NT2/D1 (cell line): ENCODE data around the gene GPR183.
"Not testable (repeated sequence)": the region's sequence is repeated elsewhere in the genome, so short reads cannot be mapped to it uniquely, and the experiment has no call there.

Experiments used
- DNase-seq: peaks from one replicate; pipeline ENCODE4 v3.0.0-alpha.2; 2011; ENCODE audit warnings: low read depth, low spot score
- H3K27me3 ChIP-seq: 2 replicates; pipeline ENCODE4 v1.6.0; 2011; ENCODE audit warnings: mild to moderate bottlenecking; ENCODE audit not compliant: insufficient read length, insufficient read depth
- H3K36me3 ChIP-seq: 2 replicates; pipeline ENCODE4 v1.6.1; 2011; ENCODE audit warnings: mild to moderate bottlenecking, low read length, mixed read lengths; ENCODE audit not compliant: insufficient read depth, insufficient read length
- H3K4me1 ChIP-seq: 2 replicates; pipeline ENCODE4 v1.5.1; 2011; ENCODE audit not compliant: insufficient read depth, insufficient read length
- H3K4me3 ChIP-seq: 2 replicates; pipeline ENCODE4 v1.5.1; 2011; ENCODE audit warnings: low read depth; ENCODE audit not compliant: insufficient read length
- H3K9ac ChIP-seq: 2 replicates; pipeline ENCODE4 v1.6.0; 2011; ENCODE audit warnings: low read depth; ENCODE audit not compliant: insufficient read length
- H3K9me3 ChIP-seq: 2 replicates; pipeline ENCODE4 v1.5.1; 2011; ENCODE audit warnings: mild to moderate bottlenecking, low read length; ENCODE audit not compliant: insufficient read depth
- SUZ12 ChIP-seq: IDR thresholded peaks from 2 replicates; pipeline ENCODE4 v1.6.1; 2011; ENCODE audit not compliant: insufficient read length, insufficient read depth; ENCODE audit errors: extremely low read depth
- YY1 ChIP-seq: IDR thresholded peaks from 2 replicates; pipeline ENCODE4 v1.6.1; 2011; ENCODE audit not compliant: insufficient read length, insufficient read depth
- ZNF274 ChIP-seq: IDR thresholded peaks from 2 replicates; pipeline ENCODE4 v1.6.1; 2011; ENCODE audit warnings: mild to moderate bottlenecking, low read depth, low read length

GPR183 gene

GRCh38 chr13:99251921-99252320 lies 55.3 kb downstream of the GPR183 start:
- H3K27me3 ChIP-seq, result no peaks in the 10 kb centered on the region
- H3K9me3 ChIP-seq, result no peaks in the 10 kb centered on the region
- H3K9ac ChIP-seq, result no peak overlapping the region
- TF ChIP-seq YY1, result no peak
- no peak for TF ChIP-seq SUZ12
- no peaks in the 10 kb centered on the region for H3K4me1 ChIP-seq
- H3K4me3 ChIP-seq, result no peak overlapping the region
- DNase-seq, result no peak
- H3K36me3 ChIP-seq, result peaks cover 9% of the 10 kb centered on the region

GRCh38 chr13:99250982-99251825 lies 56.0 kb downstream of the GPR183 start:
- H3K4me1 ChIP-seq, result no peaks in the 10 kb centered on the region
- H3K9me3 ChIP-seq, result no peaks in the 10 kb centered on the region
- DNase-seq, result no peak
- H3K27me3 ChIP-seq, result no peaks in the 10 kb centered on the region
- no peak overlapping the region for H3K4me3 ChIP-seq
- TF ChIP-seq SUZ12 (no peak), ZNF274 (no peak), YY1 (no peak)
- H3K9ac ChIP-seq, result no peak overlapping the region
- H3K36me3 ChIP-seq, result peaks cover 12% of the 10 kb centered on the region

- H3K9me3 ChIP-seq, H3K36me3 ChIP-seq, H3K27me3 ChIP-seq, H3K9ac ChIP-seq, H3K4me1 ChIP-seq, H3K4me3 ChIP-seq, DNase-seq: not testable (repeated sequence)
These were observed 57.6 kb downstream of the GPR183 start for GRCh38 chr13:99249606-99250005.

GRCh38 chr13:99249178-99249577 lies 58.0 kb downstream of the GPR183 start:
- not testable (repeated sequence) for H3K4me3 ChIP-seq, H3K27me3 ChIP-seq, H3K4me1 ChIP-seq, H3K36me3 ChIP-seq, DNase-seq, H3K9me3 ChIP-seq, H3K9ac ChIP-seq

- Histone ChIP-seq H3K9ac (no peak overlapping the region), H3K27me3 (no peaks in the 10 kb centered on the region), H3K4me3 (no peak overlapping the region), H3K9me3 (no peaks in the 10 kb centered on the region; the same call in 1 of the 2 replicates), H3K4me1 (no peaks in the 10 kb centered on the region), H3K36me3 (peaks cover 10% of the 10 kb centered on the region)
- no peak for TF ChIP-seq SUZ12
- no peak for TF ChIP-seq YY1
- no peak for TF ChIP-seq ZNF274
- no peak for DNase-seq
These were observed 61.1 kb downstream of the GPR183 start for GRCh38 chr13:99246100-99246499.
